HEK293 (cell line): ENCODE results near the gene MOK.

Experiments used
- CTCF ChIA-PET: fragments of 350-600 bp; formaldehyde crosslinking; extraction: SDS; loops from one replicate; lab custom pipeline; 2021; ENCODE audit warnings: antibody characterized with exemption; lab: Yijun Ruan, JAX
- POLR2A ChIA-PET: fragments of 300-600 bp; formaldehyde crosslinking; extraction: SDS; loops from one replicate; lab custom pipeline; 2020; ENCODE audit warnings: antibody characterized with exemption, inconsistent platforms; lab: Yijun Ruan, JAX
- H3K27ac ChIP-seq: fragments of 200-500 bp; sonication (Bioruptor generic); 2 replicates; pipeline ENCODE4 v1.5.1; 2014; ENCODE audit warnings: low read depth, low read length, control low read depth, inconsistent platforms; ENCODE audit errors: extremely low read depth
- H3K36me3 ChIP-seq, 2 experiments: fragments of 200-500 bp in 1 of 2; sonication (Bioruptor generic) in 1 of 2; 1 replicate in 1 of 2; 2 replicates in 1 of 2; pipeline ENCODE4 v1.5.1; 2014 to 2017; ENCODE audit warnings: inconsistent platforms in 2 of 2, low read length in 2 of 2; ENCODE audit not compliant: control insufficient read depth in 2 of 2, insufficient read depth in 1 of 2
- H3K4me1 ChIP-seq: fragments of 200-500 bp; sonication (Bioruptor generic); 2 replicates; pipeline ENCODE4 v1.5.1; 2014; ENCODE audit warnings: mild to moderate bottlenecking, low read length, inconsistent platforms; ENCODE audit not compliant: control insufficient read depth, insufficient read depth
- H3K4me3 ChIP-seq: 2 replicates; pipeline ENCODE4 v1.5.1; 2011; ENCODE audit warnings: low read depth, mild to moderate bottlenecking, control low read depth, low read length, moderate library complexity
- H3K9me3 ChIP-seq: fragments of 200-500 bp; sonication (Bioruptor generic); 2 replicates; pipeline ENCODE4 v1.5.1; 2014; ENCODE audit warnings: low read depth, low read length, inconsistent platforms; ENCODE audit not compliant: control insufficient read depth, insufficient read depth
- GLIS2 ChIP-seq: fragments of 450-650 bp; formaldehyde crosslinking; IDR thresholded peaks from 2 replicates; pipeline ENCODE4 v1.5.1; 2016; ENCODE audit warnings: missing biosample characterization, missing genetic modification characterization
- KLF8 ChIP-seq: fragments of 450-650 bp; formaldehyde crosslinking; IDR thresholded peaks from 2 replicates; pipeline ENCODE4 v1.5.1; 2016; ENCODE audit warnings: missing biosample characterization, missing genetic modification characterization
- REPIN1 ChIP-seq: fragments of 450-650 bp; formaldehyde crosslinking; IDR thresholded peaks from 2 replicates; pipeline ENCODE4 v1.5.1; 2017; ENCODE audit warnings: missing biosample characterization, missing genetic modification characterization, low read depth
- ZNF121 ChIP-seq: fragments of 450-650 bp; formaldehyde crosslinking; IDR thresholded peaks from 2 replicates; pipeline ENCODE4 v1.5.1; 2016; ENCODE audit warnings: missing biosample characterization, missing genetic modification characterization
- ZNF138 ChIP-seq: fragments of 450-650 bp; formaldehyde crosslinking; IDR thresholded peaks from 2 replicates; pipeline ENCODE4 v1.5.1; 2016; ENCODE audit warnings: missing biosample characterization, missing genetic modification characterization, borderline replicate concordance
- ZNF175 ChIP-seq: fragments of 450-650 bp; formaldehyde crosslinking; IDR thresholded peaks from 2 replicates; pipeline ENCODE4 v1.5.1; 2016; ENCODE audit warnings: missing biosample characterization, missing genetic modification characterization
- ZNF391 ChIP-seq: fragments of 450-650 bp; formaldehyde crosslinking; IDR thresholded peaks from 2 replicates; pipeline ENCODE4 v1.5.1; 2016; ENCODE audit warnings: low read depth, missing biosample characterization, missing genetic modification characterization, borderline replicate concordance
- ZNF548 ChIP-seq: fragments of 450-650 bp; formaldehyde crosslinking; IDR thresholded peaks from 2 replicates; pipeline ENCODE4 v1.5.1; 2016; ENCODE audit warnings: missing biosample characterization, missing genetic modification characterization
- ZNF639 ChIP-seq: fragments of 450-650 bp; formaldehyde crosslinking; IDR thresholded peaks from 2 replicates; pipeline ENCODE4 v1.5.1; 2016; ENCODE audit warnings: missing biosample characterization, missing genetic modification characterization
- TF ChIP-seq, protein P1 (sequence below): fragments of 450-650 bp; formaldehyde crosslinking; IDR thresholded peaks from 2 replicates; pipeline ENCODE4 v1.5.1; 2016; ENCODE audit warnings: missing biosample characterization, missing genetic modification characterization
- TF ChIP-seq, protein P2 (sequence below): fragments of 450-650 bp; formaldehyde crosslinking; IDR thresholded peaks from 2 replicates; pipeline ENCODE4 v1.5.1; 2016; ENCODE audit warnings: missing biosample characterization, missing genetic modification characterization
- TF ChIP-seq, protein P3 (sequence below): fragments of 450-650 bp; formaldehyde crosslinking; IDR thresholded peaks from 2 replicates; pipeline ENCODE4 v1.5.1; 2016; ENCODE audit warnings: missing biosample characterization, missing genetic modification characterization

The MOK gene

DNA sequence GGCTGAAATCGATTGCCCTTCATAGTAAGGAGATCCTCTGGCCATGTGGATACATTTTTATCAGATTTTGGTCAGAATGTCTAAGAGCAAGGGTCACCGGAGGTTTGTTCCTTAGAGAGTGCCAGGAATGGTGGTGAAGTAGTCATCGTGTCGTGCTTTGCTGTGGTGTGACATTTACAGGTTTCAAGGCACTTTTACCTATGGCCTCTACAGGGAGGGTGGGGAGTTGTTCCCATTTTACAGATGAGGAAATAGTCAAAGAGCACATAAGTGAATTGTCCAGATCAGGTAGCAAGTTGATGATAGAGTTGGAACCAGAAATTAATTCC is 108.1 kb downstream of the MOK start:
- TF ChIP-seq ZNF639 (tag by site-specific recombination) (no peak), GLIS2 (tag by site-specific recombination) (no peak), ZNF391 (tag by site-specific recombination) (no peak), KLF8 (tag by site-specific recombination) (no peak), ZNF175 (tag by site-specific recombination) (no peak), ZNF121 (tag by site-specific recombination) (no peak)
- TF ChIP-seq, protein P1, sequence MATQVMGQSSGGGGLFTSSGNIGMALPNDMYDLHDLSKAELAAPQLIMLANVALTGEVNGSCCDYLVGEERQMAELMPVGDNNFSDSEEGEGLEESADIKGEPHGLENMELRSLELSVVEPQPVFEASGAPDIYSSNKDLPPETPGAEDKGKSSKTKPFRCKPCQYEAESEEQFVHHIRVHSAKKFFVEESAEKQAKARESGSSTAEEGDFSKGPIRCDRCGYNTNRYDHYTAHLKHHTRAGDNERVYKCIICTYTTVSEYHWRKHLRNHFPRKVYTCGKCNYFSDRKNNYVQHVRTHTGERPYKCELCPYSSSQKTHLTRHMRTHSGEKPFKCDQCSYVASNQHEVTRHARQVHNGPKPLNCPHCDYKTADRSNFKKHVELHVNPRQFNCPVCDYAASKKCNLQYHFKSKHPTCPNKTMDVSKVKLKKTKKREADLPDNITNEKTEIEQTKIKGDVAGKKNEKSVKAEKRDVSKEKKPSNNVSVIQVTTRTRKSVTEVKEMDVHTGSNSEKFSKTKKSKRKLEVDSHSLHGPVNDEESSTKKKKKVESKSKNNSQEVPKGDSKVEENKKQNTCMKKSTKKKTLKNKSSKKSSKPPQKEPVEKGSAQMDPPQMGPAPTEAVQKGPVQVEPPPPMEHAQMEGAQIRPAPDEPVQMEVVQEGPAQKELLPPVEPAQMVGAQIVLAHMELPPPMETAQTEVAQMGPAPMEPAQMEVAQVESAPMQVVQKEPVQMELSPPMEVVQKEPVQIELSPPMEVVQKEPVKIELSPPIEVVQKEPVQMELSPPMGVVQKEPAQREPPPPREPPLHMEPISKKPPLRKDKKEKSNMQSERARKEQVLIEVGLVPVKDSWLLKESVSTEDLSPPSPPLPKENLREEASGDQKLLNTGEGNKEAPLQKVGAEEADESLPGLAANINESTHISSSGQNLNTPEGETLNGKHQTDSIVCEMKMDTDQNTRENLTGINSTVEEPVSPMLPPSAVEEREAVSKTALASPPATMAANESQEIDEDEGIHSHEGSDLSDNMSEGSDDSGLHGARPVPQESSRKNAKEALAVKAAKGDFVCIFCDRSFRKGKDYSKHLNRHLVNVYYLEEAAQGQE: no peak
- TF ChIP-seq, protein P2, sequence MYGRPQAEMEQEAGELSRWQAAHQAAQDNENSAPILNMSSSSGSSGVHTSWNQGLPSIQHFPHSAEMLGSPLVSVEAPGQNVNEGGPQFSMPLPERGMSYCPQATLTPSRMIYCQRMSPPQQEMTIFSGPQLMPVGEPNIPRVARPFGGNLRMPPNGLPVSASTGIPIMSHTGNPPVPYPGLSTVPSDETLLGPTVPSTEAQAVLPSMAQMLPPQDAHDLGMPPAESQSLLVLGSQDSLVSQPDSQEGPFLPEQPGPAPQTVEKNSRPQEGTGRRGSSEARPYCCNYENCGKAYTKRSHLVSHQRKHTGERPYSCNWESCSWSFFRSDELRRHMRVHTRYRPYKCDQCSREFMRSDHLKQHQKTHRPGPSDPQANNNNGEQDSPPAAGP (tag by site-specific recombination): no peak
- ChIA-PET POLR2A (no interaction called here), CTCF (interaction anchor here (0.7 kb wide), 1 partner anchor 19 kb away, joined by 3 read pairs; no protein-coding TSS in a partner anchor)

DNA sequence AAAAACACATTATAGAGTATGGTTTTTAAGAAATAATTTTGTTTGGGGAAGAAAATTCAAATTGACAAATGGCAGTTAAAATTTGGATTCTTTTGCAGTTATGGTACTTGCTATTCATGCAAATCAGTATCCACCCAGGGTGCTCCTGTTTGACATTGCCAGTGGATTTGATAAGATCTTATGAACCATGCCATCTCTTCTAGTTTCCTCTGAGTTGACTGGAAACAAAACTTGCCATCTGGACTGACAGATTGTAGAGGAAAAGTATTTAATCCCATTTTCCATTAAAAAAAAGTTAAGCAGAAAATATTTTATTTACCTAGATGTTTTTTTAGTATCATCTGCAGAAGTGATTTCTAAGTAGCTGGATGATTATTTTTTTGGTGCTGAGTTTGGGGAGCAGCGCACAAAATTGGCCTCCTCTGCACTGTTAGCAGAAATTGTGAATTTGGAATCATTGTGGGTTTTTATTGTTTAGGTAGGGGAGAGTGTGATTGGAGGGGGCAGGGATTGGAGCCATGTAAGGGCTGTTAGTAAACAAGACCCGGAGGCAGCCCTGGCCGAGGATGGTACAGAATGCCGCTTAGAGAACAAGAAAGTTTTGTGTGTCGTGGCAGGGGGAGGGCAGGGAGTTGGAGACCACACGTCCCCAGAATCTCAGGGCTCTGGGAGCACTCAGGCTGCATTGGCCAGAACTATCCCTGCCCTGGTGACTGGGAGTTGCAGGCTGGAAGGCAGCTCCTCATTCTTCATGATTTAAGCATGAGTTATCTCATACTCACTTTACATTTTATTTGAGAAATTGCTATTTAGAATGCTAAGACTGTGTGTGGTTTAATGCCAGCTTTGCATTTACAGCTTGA is 108.7 kb downstream of the MOK start:
- 0 out of 2 replicates have a peak, but pooled peaks cover 4% of the 10 kb centered on the region for H3K4me1 ChIP-seq
- H3K27ac ChIP-seq: no peak overlapping the region
- ChIA-PET CTCF (interaction anchor here (0.7 kb wide), 1 partner anchor 20 kb away, joined by 3 read pairs; no protein-coding TSS in a partner anchor), POLR2A (no interaction called here)
- H3K9me3 ChIP-seq: no peaks in the 10 kb centered on the region
- no peak for TF ChIP-seq ZNF138
- TF ChIP-seq ZNF391 (tag by site-specific recombination): no peak
- no peak for TF ChIP-seq ZNF548
- TF ChIP-seq, protein P3, sequence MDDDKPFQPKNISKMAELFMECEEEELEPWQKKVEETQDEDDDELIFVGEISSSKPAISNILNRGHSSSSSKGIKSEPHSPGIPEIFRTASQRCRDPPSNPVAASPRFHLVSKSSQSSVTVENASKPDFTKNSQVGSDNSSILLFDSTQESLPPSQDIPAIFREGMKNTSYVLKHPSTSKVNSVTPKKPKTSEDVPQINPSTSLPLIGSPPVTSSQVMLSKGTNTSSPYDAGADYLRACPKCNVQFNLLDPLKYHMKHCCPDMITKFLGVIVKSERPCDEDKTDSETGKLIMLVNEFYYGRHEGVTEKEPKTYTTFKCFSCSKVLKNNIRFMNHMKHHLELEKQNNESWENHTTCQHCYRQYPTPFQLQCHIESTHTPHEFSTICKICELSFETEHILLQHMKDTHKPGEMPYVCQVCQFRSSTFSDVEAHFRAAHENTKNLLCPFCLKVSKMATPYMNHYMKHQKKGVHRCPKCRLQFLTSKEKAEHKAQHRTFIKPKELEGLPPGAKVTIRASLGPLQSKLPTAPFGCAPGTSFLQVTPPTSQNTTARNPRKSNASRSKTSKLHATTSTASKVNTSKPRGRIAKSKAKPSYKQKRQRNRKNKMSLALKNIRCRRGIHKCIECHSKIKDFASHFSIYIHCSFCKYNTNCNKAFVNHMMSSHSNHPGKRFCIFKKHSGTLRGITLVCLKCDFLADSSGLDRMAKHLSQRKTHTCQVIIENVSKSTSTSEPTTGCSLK (tag by site-specific recombination): no peak
- TF ChIP-seq REPIN1 (tag by site-specific recombination): no peak
- H3K36me3 ChIP-seq: peaks cover 0 to 41% of the 10 kb centered on the region in 2 experiments; a peak in 1 of 3 replicates
- no peak overlapping the region for H3K4me3 ChIP-seq

More for the DNA sequence above, 108.1 kb downstream of the MOK start:
- no peak overlapping the region for H3K4me3 ChIP-seq
- no peak overlapping the region for H3K27ac ChIP-seq
- no peaks in the 10 kb centered on the region for H3K9me3 ChIP-seq
- H3K36me3 ChIP-seq: peaks cover 0 to 41% of the 10 kb centered on the region in 2 experiments; a peak in 1 of 3 replicates
- 0 out of 2 replicates have a peak, but pooled peaks cover 4% of the 10 kb centered on the region for H3K4me1 ChIP-seq
